ENCODE data around the gene CLK1.

DNA sequence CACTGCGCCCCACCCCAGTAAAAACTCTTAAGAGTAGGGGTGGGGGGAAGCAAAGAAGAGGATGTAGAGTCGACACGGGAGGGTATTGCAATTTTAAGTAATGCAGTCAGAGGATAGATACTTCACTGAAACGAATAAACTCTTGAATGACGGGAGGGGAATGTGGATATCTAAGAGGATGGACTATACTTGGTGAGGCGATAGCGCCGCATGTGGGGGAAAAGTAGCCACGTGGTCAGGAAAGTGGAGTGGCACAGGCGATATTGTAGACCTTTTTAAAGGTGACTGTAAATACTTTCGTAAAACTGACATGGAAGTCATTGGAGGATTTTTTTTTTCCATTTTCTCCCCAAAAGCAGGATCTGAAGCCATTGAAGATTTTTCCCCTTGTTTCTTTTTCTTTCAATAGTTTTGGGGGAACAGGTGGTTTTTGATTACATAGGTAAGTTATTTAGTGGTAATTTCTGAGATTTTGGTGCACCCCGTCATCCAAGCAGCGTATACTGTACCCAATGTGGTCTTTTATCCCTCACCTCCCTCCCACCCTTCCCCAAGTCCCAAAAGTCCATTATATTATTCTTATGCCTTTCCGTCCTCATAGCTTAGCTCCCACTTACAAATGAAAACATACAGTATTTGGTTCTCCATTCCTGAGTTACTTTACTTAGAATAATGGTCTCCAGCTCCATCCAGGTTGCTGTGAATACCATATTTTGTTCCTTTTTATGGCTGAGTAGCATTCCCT lies 13.8 kb downstream of the CLK1 start:
- TF ChIP-seq, protein P1, sequence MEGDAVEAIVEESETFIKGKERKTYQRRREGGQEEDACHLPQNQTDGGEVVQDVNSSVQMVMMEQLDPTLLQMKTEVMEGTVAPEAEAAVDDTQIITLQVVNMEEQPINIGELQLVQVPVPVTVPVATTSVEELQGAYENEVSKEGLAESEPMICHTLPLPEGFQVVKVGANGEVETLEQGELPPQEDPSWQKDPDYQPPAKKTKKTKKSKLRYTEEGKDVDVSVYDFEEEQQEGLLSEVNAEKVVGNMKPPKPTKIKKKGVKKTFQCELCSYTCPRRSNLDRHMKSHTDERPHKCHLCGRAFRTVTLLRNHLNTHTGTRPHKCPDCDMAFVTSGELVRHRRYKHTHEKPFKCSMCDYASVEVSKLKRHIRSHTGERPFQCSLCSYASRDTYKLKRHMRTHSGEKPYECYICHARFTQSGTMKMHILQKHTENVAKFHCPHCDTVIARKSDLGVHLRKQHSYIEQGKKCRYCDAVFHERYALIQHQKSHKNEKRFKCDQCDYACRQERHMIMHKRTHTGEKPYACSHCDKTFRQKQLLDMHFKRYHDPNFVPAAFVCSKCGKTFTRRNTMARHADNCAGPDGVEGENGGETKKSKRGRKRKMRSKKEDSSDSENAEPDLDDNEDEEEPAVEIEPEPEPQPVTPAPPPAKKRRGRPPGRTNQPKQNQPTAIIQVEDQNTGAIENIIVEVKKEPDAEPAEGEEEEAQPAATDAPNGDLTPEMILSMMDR (IDR thresholded peaks at IDR 0.05) = no peak
- no peak for TF ChIP-seq POLR2A (IDR thresholded peaks at IDR 0.05)
